Breast epithelium (tissue), 3 donors: ENCODE results near the gene CCDC149.

Source experiments
- POLR2A ChIP-seq: fragments of 450-650 bp; IDR thresholded peaks from one replicate; pipeline ENCODE4 v1.6.1; 2016; ENCODE audit warnings: antibody characterized with exemption, mild to moderate bottlenecking, moderate library complexity
- POLR2AphosphoS5 ChIP-seq, 3 donors: sonication (generic); formaldehyde crosslinking; IDR thresholded peaks; one replicate each; pipeline ENCODE4 v1.6.1; 2017; ENCODE audit warnings: antibody characterized with exemption in 3 of 3
- TF ChIP-seq, protein P1 (sequence below), 3 donors: fragments of 450-650 bp; IDR thresholded peaks; one replicate each; pipeline ENCODE4 v1.5.1; 2016 to 2017; ENCODE audit warnings: antibody characterized with exemption in 3 of 3, mild to moderate bottlenecking in 3 of 3, moderate library complexity in 3 of 3

DNA sequence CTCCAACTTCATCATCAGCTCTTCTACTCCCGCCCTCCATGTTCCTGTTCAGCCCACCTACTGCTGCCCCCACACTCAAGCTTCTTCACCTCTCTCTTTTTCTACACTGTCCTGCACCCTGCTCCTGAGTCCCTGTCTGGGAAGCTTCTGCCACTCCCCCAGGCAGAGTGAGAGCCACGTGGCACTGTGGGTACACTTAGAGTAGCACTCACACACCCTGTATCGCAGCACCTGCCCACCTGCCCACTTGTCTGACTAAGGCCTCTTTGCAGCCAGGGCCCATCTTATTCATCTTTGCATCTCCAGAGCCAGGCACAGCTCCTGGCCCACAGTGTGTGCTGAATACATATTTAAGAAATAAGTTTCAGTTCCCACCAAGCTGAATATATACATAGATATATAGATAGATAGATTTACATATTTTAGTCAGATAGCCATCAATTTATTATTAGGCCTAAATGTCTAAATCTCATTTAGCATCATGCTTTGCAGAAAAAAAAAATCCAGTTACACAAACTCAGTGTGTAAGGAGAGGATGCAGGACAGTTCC, 24.9 kb downstream of the CCDC149 start:
- TF ChIP-seq, protein P1, sequence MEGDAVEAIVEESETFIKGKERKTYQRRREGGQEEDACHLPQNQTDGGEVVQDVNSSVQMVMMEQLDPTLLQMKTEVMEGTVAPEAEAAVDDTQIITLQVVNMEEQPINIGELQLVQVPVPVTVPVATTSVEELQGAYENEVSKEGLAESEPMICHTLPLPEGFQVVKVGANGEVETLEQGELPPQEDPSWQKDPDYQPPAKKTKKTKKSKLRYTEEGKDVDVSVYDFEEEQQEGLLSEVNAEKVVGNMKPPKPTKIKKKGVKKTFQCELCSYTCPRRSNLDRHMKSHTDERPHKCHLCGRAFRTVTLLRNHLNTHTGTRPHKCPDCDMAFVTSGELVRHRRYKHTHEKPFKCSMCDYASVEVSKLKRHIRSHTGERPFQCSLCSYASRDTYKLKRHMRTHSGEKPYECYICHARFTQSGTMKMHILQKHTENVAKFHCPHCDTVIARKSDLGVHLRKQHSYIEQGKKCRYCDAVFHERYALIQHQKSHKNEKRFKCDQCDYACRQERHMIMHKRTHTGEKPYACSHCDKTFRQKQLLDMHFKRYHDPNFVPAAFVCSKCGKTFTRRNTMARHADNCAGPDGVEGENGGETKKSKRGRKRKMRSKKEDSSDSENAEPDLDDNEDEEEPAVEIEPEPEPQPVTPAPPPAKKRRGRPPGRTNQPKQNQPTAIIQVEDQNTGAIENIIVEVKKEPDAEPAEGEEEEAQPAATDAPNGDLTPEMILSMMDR (IDR thresholded peaks at IDR 0.05) = no peak
- TF ChIP-seq POLR2AphosphoS5 (IDR thresholded peaks at IDR 0.05) (no peak), POLR2A (no peak)
